ENCODE results near the gene CLASRP. TPM values are rescaled to one million over a fixed set of nuclear protein-coding genes. Genes with fewer than 3 reads are reported as not detected.

CLASRP gene
- polyA plus RNA-seq, 1 donor (not counting 4 experiments of a cell fraction or from before 2014, with no cell fraction given): 21.4 TPM

- no peak overlapping the region for H2AFZ ChIP-seq (ENCODE audit: control insufficient read depth, low read length)
- TF ChIP-seq CTCF (optimal IDR thresholded peaks at IDR 0.05 in 1 of 3, IDR thresholded peaks at IDR 0.05 in 1 of 3, conservative IDR thresholded peaks at IDR 0.05 in 1 of 3; ENCODE audit: extremely low read depth in 1 of 3, insufficient read depth in 2 of 3, low read length in 3 of 3) (no peak), EZH2 (IDR thresholded peaks at IDR 0.05; ENCODE audit: low read length) (no peak)
- H3K9ac ChIP-seq (ENCODE audit: control insufficient read depth, extremely low read depth, insufficient read depth, low read length): no peak overlapping the region
- H4K20me1 ChIP-seq (ENCODE audit: control insufficient read depth, extremely low read depth, insufficient read depth, low read length): peaks cover 4% of the 10 kb centered on the region
- H3K27ac ChIP-seq (ENCODE audit: control insufficient read depth, insufficient read depth, low read length): no peak overlapping the region
- H3K9me3 ChIP-seq (ENCODE audit: control insufficient read depth, low read depth, low read length): no peaks in the 10 kb centered on the region
- peaks cover 4% of the 10 kb centered on the region for H3K4me1 ChIP-seq (ENCODE audit: control insufficient read depth, extremely low read depth, insufficient read depth, low read length)
- DNase-seq (ENCODE audit: low read depth, low spot score) (no peak), FAIRE-seq (no peak)
- peaks cover 12 to 35% of the 10 kb centered on the region in 2 experiments for H3K36me3 ChIP-seq (ENCODE audit: control insufficient read depth in 2 of 2, extremely low read depth in 1 of 2, insufficient read depth in 2 of 2, low read length in 2 of 2)
- no peaks in the 10 kb centered on the region for H3K27me3 ChIP-seq (ENCODE audit: control insufficient read depth, extremely low read depth, insufficient read depth, low read length)
- peaks cover 2% of the 10 kb centered on the region for H3K79me2 ChIP-seq (ENCODE audit: control insufficient read depth, insufficient read depth, low read length)
- no peak overlapping the region for H3K4me2 ChIP-seq (ENCODE audit: control insufficient read depth, extremely low read depth, insufficient read depth, low read depth, low read length)
- dilution Hi-C loops (cut with MboI; ENCODE audit: extremely low pct_ligation_motif_present, low sequenced_read_pairs): no loop called here
- no peak overlapping the region for H3K4me3 ChIP-seq (ENCODE audit: control insufficient read depth in 2 of 3, extremely low read depth in 1 of 3, insufficient read depth in 2 of 3, low read depth in 1 of 3, low read length in 3 of 3)
- no peaks in the 10 kb centered on the region for H3K9me1 ChIP-seq (ENCODE audit: control insufficient read depth, extremely low read depth, insufficient read depth, low read length)
Measured at GRCh38 chr19:45070214-45070613, 31.4 kb downstream of the CLASRP start.

- no peak for DNase-seq (ENCODE audit: low read depth, low spot score)
- Histone ChIP-seq H3K9ac (ENCODE audit: control insufficient read depth, extremely low read depth, insufficient read depth, low read length) (no peak overlapping the region), H2AFZ (ENCODE audit: control insufficient read depth, low read length) (no peak overlapping the region), H3K36me3 (ENCODE audit: control insufficient read depth in 2 of 2, extremely low read depth in 1 of 2, insufficient read depth in 2 of 2, low read length in 2 of 2) (peaks cover 12 to 31% of the 10 kb centered on the region in 2 experiments), H3K4me2 (ENCODE audit: control insufficient read depth, extremely low read depth, insufficient read depth, low read depth, low read length) (no peak overlapping the region), H3K9me3 (ENCODE audit: control insufficient read depth, low read depth, low read length) (no peaks in the 10 kb centered on the region), H4K20me1 (ENCODE audit: control insufficient read depth, extremely low read depth, insufficient read depth, low read length) (peaks cover 4% of the 10 kb centered on the region), H3K79me2 (ENCODE audit: control insufficient read depth, insufficient read depth, low read length) (peaks cover 4% of the 10 kb centered on the region), H3K4me3 (ENCODE audit: control insufficient read depth in 2 of 3, extremely low read depth in 1 of 3, insufficient read depth in 2 of 3, low read depth in 1 of 3, low read length in 3 of 3) (no peak overlapping the region), H3K9me1 (ENCODE audit: control insufficient read depth, extremely low read depth, insufficient read depth, low read length) (no peaks in the 10 kb centered on the region), H3K27ac (ENCODE audit: control insufficient read depth, insufficient read depth, low read length) (no peak overlapping the region), H3K4me1 (ENCODE audit: control insufficient read depth, extremely low read depth, insufficient read depth, low read length) (peaks cover 4% of the 10 kb centered on the region), H3K27me3 (ENCODE audit: control insufficient read depth, extremely low read depth, insufficient read depth, low read length) (no peaks in the 10 kb centered on the region)
- dilution Hi-C loops (cut with MboI; ENCODE audit: extremely low pct_ligation_motif_present, low sequenced_read_pairs): no loop called here
- TF ChIP-seq CTCF (optimal IDR thresholded peaks at IDR 0.05 in 1 of 3, IDR thresholded peaks at IDR 0.05 in 1 of 3, conservative IDR thresholded peaks at IDR 0.05 in 1 of 3; ENCODE audit: extremely low read depth in 1 of 3, insufficient read depth in 2 of 3, low read length in 3 of 3) (no peak), EZH2 (IDR thresholded peaks at IDR 0.05; ENCODE audit: low read length) (no peak)
- FAIRE-seq: no peak
Measured at GRCh38 chr19:45070861-45071544, 32.2 kb downstream of the CLASRP start.
